HepG2 (cell line): ENCODE results near the gene APC2. TPM values are rescaled to one million over a fixed set of nuclear protein-coding genes. Genes with fewer than 3 reads are reported as not detected.

Experiments used
- ATAC-seq: fragments of 200-7000 bp; cut with Tn5 transposase; 3 replicates; pipeline ENCODE4 v1.9.1; 2020; ENCODE audit warnings: mild to moderate bottlenecking, moderate library complexity
- BruUV-seq: library from RNA; stranded (reverse); fragments of 400-500 nt; replicated peaks from 2 replicates; lab custom pipeline; 2021; lab: Mats Ljungman, UMichigan
- CTCF ChIA-PET: fragments of 300-600 bp; formaldehyde crosslinking; extraction: SDS; loops from one replicate; lab custom pipeline; 2021; ENCODE audit warnings: low total read pairs, inconsistent platforms, low intra/inter-chr PET ratio; lab: Yijun Ruan, JAX
- POLR2A ChIA-PET: fragments of 350-600 bp; sonication (Branson Sonifier 250); formaldehyde crosslinking; loops from one replicate; lab custom pipeline; 2020; ENCODE audit warnings: antibody characterized with exemption, inconsistent platforms; lab: Yijun Ruan, JAX
- DNase-seq: peaks from one replicate; pipeline ENCODE4 v3.0.0-alpha.2; 2015; ENCODE audit warnings: low spot score
- FAIRE-seq: peaks from 3 replicates; lab custom pipeline; 2011; peaks lifted over from hg19 to GRCh38; lab: Jason Lieb, UNC
- H2AFZ ChIP-seq: one replicate; pipeline ENCODE4 v1.6.1; 2011; ENCODE audit warnings: low read length, inconsistent platforms
- H3K27ac ChIP-seq: fragments of 300-600 bp; 3 replicates; pipeline ENCODE4 v1.8.0; 2011; ENCODE audit warnings: mixed run types, mild to moderate bottlenecking, mixed read lengths, low read length, inconsistent platforms; ENCODE audit not compliant: insufficient read depth; ENCODE audit errors: extremely low read length
- H3K27me3 ChIP-seq, 2 experiments: fragments of 200-600 bp in 1 of 2; 2 replicates in 1 of 2; 3 replicates in 1 of 2; pipeline versions ENCODE4 v1.6.0 to v1.8.0; 2011; ENCODE audit warnings: low read length in 2 of 2, mild to moderate bottlenecking in 2 of 2, moderate library complexity in 2 of 2, inconsistent platforms in 1 of 2; ENCODE audit not compliant: insufficient read depth in 2 of 2, control insufficient read depth in 1 of 2
- H3K36me3 ChIP-seq, 2 experiments: fragments of 200-600 bp in 1 of 2; replicated peaks in 1 of 2; 2 replicates in 1 of 2; 3 replicates in 1 of 2; pipeline versions ENCODE4 v1.5.1 to v1.8.0; 2011; ENCODE audit warnings: low read length in 2 of 2, inconsistent platforms in 1 of 2; ENCODE audit not compliant: insufficient read depth in 2 of 2, control insufficient read depth in 1 of 2
- H3K4me1 ChIP-seq: 2 replicates; pipeline ENCODE4 v1.5.1; 2012; ENCODE audit warnings: low read length, inconsistent platforms; ENCODE audit not compliant: insufficient read depth
- H3K4me2 ChIP-seq: 2 replicates; pipeline ENCODE4 v1.6.0; 2011; ENCODE audit warnings: low read depth, low read length, inconsistent platforms
- H3K4me3 ChIP-seq, 3 experiments: fragments of 200-600 bp in 1 of 3; sonication (generic), shearing (Covaris generic) in 1 of 3; replicated peaks in 1 of 3; 2 replicates each; pipeline ENCODE4 v1.5.1; 2011 to 2016; ENCODE audit warnings: low read length in 3 of 3, inconsistent platforms in 2 of 3, low read depth in 2 of 3, mild to moderate bottlenecking in 2 of 3, control low read depth in 1 of 3, mixed read lengths in 1 of 3; ENCODE audit not compliant: insufficient read depth in 1 of 3
- H3K79me2 ChIP-seq: one replicate; pipeline ENCODE4 v1.6.1; 2011; ENCODE audit warnings: low read length, inconsistent platforms; ENCODE audit not compliant: insufficient read depth
- H3K9ac ChIP-seq: 2 replicates; pipeline ENCODE4 v1.6.0; 2011; ENCODE audit warnings: mild to moderate bottlenecking, low read depth, low read length, inconsistent platforms; ENCODE audit not compliant: insufficient read depth
- H3K9me3 ChIP-seq: 2 replicates; pipeline ENCODE4 v1.5.1; 2012; ENCODE audit warnings: mild to moderate bottlenecking, low read length
- H4K20me1 ChIP-seq: 2 replicates; pipeline ENCODE4 v1.6.0; 2011; ENCODE audit warnings: inconsistent platforms, mild to moderate bottlenecking, low read length, moderate library complexity; ENCODE audit not compliant: insufficient read depth
- ATF7 ChIP-seq, 2 experiments: fragments of 450-650 bp in 1 of 2; sonication (generic) in 1 of 2; formaldehyde crosslinking in 1 of 2; IDR thresholded peaks; 2 replicates each; pipeline versions ENCODE4 v1.4.0 to v1.6.1; 2016 to 2020; ENCODE audit warnings: antibody characterized with exemption in 1 of 2, mild to moderate bottlenecking in 1 of 2, missing genetic modification reagents in 1 of 2
- CEBPB ChIP-seq: IDR thresholded peaks from 2 replicates; pipeline ENCODE4 v1.6.1; 2011; ENCODE audit warnings: low read depth, low read length, improper control_type of control experiment, borderline replicate concordance
- CREB1 ChIP-seq, 2 experiments: fragments of 450-650 bp in 1 of 2; IDR thresholded peaks; 2 replicates each; pipeline ENCODE4 v1.6.1; 2016 to 2017; ENCODE audit warnings: control low read depth in 1 of 2, mild to moderate bottlenecking in 1 of 2, missing compliant biosample characterization in 1 of 2, missing genetic modification characterization in 1 of 2
- FOSL2 ChIP-seq: sonication (generic); formaldehyde crosslinking; IDR thresholded peaks from 2 replicates; pipeline ENCODE4 v1.4.0; 2020; ENCODE audit warnings: missing genetic modification reagents
- LCORL ChIP-seq, 2 experiments: fragments of 450-650 bp in 1 of 2; sonication (generic) in 1 of 2; formaldehyde crosslinking in 1 of 2; IDR thresholded peaks; 2 replicates each; pipeline versions ENCODE4 v1.5.0 to v1.6.1; 2017 to 2020; ENCODE audit warnings: antibody characterized with exemption in 1 of 2, missing genetic modification reagents in 1 of 2
- NFYB ChIP-seq: sonication (generic); formaldehyde crosslinking; IDR thresholded peaks from 2 replicates; pipeline ENCODE4 v1.4.0; 2020; ENCODE audit warnings: missing genetic modification reagents
- NFYC ChIP-seq: IDR thresholded peaks from 2 replicates; pipeline ENCODE4 v1.6.1; 2016; ENCODE audit warnings: missing genetic modification reagents, missing compliant biosample characterization
- SRF ChIP-seq: IDR thresholded peaks from 2 replicates; pipeline ENCODE4 v1.6.1; 2011; ENCODE audit warnings: mild to moderate bottlenecking, low read depth, low read length, moderate library complexity
- USF2 ChIP-seq, 2 experiments: sonication (generic) in 1 of 2; formaldehyde crosslinking in 1 of 2; IDR thresholded peaks; 2 replicates each; pipeline versions ENCODE4 v1.5.1 to v1.6.1; 2011 to 2020; ENCODE audit warnings: borderline replicate concordance in 1 of 2, low read depth in 1 of 2, low read length in 1 of 2, mild to moderate bottlenecking in 1 of 2, missing genetic modification reagents in 1 of 2, moderate library complexity in 1 of 2
- WGBS: methylation state at CpG from one replicate; pipeline ENCODE4 v1.1.6; 2017; ENCODE audit warnings: low lambda C conversion rate; 5-methylcytosine and 5-hydroxymethylcytosine counted together
- in situ Hi-C: cut with HindIII; loops from 2 replicates; pipeline ENCODE4 v1.10.0; 2017; ENCODE audit warnings: low pct_unique_long_range_greater_than_20kb; ENCODE audit not compliant: extremely low pct_ligation_motif_present
- intact Hi-C: fragments of 100-400 bp; cut with micrococcal nuclease; formaldehyde crosslinking; loops from one replicate; pipeline ENCODE4 v1.10.0; 2022; ENCODE audit not compliant: unreplicated experiment
- polyA plus RNA-seq, 8 experiments: library from polyadenylated mRNA; depleted of rRNA in 3 of 8; stranded (reverse) in 7 of 8; unstranded in 1 of 8; fragments of >200 nt; fragmentation: Illumina TruSeq in 4 of 8; extraction: Trizol in 4 of 8; gene quantifications; 2 replicates each; pipeline versions ENCODE4 v1.2.1 to v1.2.3, GENCODE V29; 2011 to 2016; ENCODE audit warnings: low read depth in 4 of 8, missing spikeins in 1 of 8, mixed read lengths in 1 of 8; ENCODE audit not compliant: insufficient read depth in 1 of 8
- total RNA-seq, 5 experiments: library from RNA; depleted of rRNA; stranded (reverse); fragments of >200 nt; fragmentation: Illumina TruSeq; extraction: Trizol; gene quantifications; 2 replicates each; pipeline ENCODE4 v1.2.3, GENCODE V29; 2016; ENCODE audit warnings: low read depth in 1 of 5

Gene APC2
- total and polyA plus RNA-seq, 2 of the 13 experiments (the other 11 are each of a cell fraction or from before 2014, with no cell fraction given): 0.08 to 0.22 TPM

- Histone ChIP-seq H3K4me3 (no peak overlapping the region), H3K36me3 (no peaks in the 10 kb centered on the region), H3K9ac (no peak overlapping the region), H3K4me1 (peaks cover 21% of the 10 kb centered on the region), H3K79me2 (no peaks in the 10 kb centered on the region), H3K9me3 (no peaks in the 10 kb centered on the region), H3K4me2 (no peak overlapping the region), H2AFZ (no peak overlapping the region), H4K20me1 (no peaks in the 10 kb centered on the region), H3K27me3 (peaks cover 0 to 28% of the 10 kb centered on the region in 2 experiments; a peak in 3 of 5 replicates), H3K27ac (no peak overlapping the region)
- no peak for TF ChIP-seq SRF
- no peak for TF ChIP-seq LCORL (IDR thresholded peaks at IDR 0.05)
- TF ChIP-seq LCORL (CRISPR knock-in tag; IDR thresholded peaks at IDR 0.05): no peak
- peak; percentile 65 for TF ChIP-seq CREB1 (IDR thresholded peaks at IDR 0.05)
- TF ChIP-seq CREB1 (CRISPR knock-in tag; IDR thresholded peaks at IDR 0.05): no peak
- TF ChIP-seq FOSL2 (CRISPR knock-in tag): no peak
- peak; percentile 94 for TF ChIP-seq ATF7 (IDR thresholded peaks at IDR 0.05)
- no peak for TF ChIP-seq ATF7 (CRISPR knock-in tag; IDR thresholded peaks at IDR 0.05)
- TF ChIP-seq NFYC (CRISPR knock-in tag): peak; percentile 69
- TF ChIP-seq NFYB: peak; percentile 67
- peak; percentile 16; the same call in 1 of the 2 replicates for TF ChIP-seq CEBPB
- TF ChIP-seq USF2 (IDR thresholded peaks at IDR 0.05; ENCODE audit: low read depth, low read length): peak; percentile 52; the same call in 1 of the 2 replicates
- peak; percentile 78; the same call in 1 of the 2 replicates for TF ChIP-seq USF2 (CRISPR knock-in tag; IDR thresholded peaks at IDR 0.05; ENCODE audit: borderline replicate concordance)
- 31% methylated on average over 8 of the region's 8 CpGs for WGBS
- in situ Hi-C loops: no loop called here
- ChIA-PET CTCF (no interaction called here), POLR2A (no interaction called here)
- intact Hi-C loops: no loop called here
- BruUV-seq: no TSS peak
- DNase-seq: peak; percentile 44
- ATAC-seq: no peak
- FAIRE-seq: no peak
Observed at GRCh38 chr19:1516395-1516753, 66.5 kb downstream of the APC2 start.
